ENCODE measurements around the gene NAA80. TPM values are rescaled to one million over a fixed set of nuclear protein-coding genes. Genes with fewer than 3 reads are reported as not detected.

NAA80 gene
- total RNA-seq, 2 donors from 2014 or later: 35.3 to 42.9 TPM

GRCh38 chr3:50296721-50297383 lies 2.4 kb downstream of the NAA80 start:
- peaks cover 30% of the 10 kb centered on the region for H3K4me1 Mint-ChIP-seq
- H3K27me3 Mint-ChIP-seq: no peaks in the 10 kb centered on the region
- no peaks in the 10 kb centered on the region for H3K36me3 Mint-ChIP-seq (ENCODE audit: low read depth)
- no peaks in the 10 kb centered on the region for H3K9me3 ChIP-seq (ENCODE audit: control insufficient read depth, low read length, poor library complexity, severe bottlenecking)
- DNase-seq (no peak), ATAC-seq (no peak)
- H3K4me3 Mint-ChIP-seq: peak overlapping the region; percentile 55
- H3K27ac Mint-ChIP-seq: peak overlapping the region; percentile 97

GRCh38 chr3:50295553-50296431 lies 3.4 kb downstream of the NAA80 start:
- Mint-ChIP-seq H3K36me3 (ENCODE audit: low read depth) (no peaks in the 10 kb centered on the region), H3K27ac (no peak overlapping the region), H3K4me1 (peaks cover 32% of the 10 kb centered on the region), H3K27me3 (no peaks in the 10 kb centered on the region), H3K4me3 (no peak overlapping the region)
- ATAC-seq (no peak), DNase-seq (no peak)
- H3K9me3 ChIP-seq (ENCODE audit: control insufficient read depth, low read length, poor library complexity, severe bottlenecking): no peaks in the 10 kb centered on the region

GRCh38 chr3:50294492-50295403 lies 4.5 kb downstream of the NAA80 start:
- no peak overlapping the region for H3K4me3 Mint-ChIP-seq
- H3K27me3 Mint-ChIP-seq: no peaks in the 10 kb centered on the region
- no peak overlapping the region for H3K27ac Mint-ChIP-seq
- DNase-seq (peak in 1 of 3 donors; percentile 3), ATAC-seq (no peak)
- peaks cover 25% of the 10 kb centered on the region for H3K4me1 Mint-ChIP-seq
- no peaks in the 10 kb centered on the region for H3K9me3 ChIP-seq (ENCODE audit: control insufficient read depth, low read length, poor library complexity, severe bottlenecking)
- H3K36me3 Mint-ChIP-seq (ENCODE audit: low read depth): no peaks in the 10 kb centered on the region

GRCh38 chr3:50294089-50294488 lies 5.1 kb downstream of the NAA80 start:
- H3K36me3 Mint-ChIP-seq (ENCODE audit: low read depth): no peaks in the 10 kb centered on the region
- no peaks in the 10 kb centered on the region for H3K9me3 ChIP-seq (ENCODE audit: control insufficient read depth, low read length, poor library complexity, severe bottlenecking)
- H3K27me3 Mint-ChIP-seq: no peaks in the 10 kb centered on the region
- no peak for ATAC-seq
- H3K4me1 Mint-ChIP-seq: peaks cover 24% of the 10 kb centered on the region
- H3K27ac Mint-ChIP-seq: no peak overlapping the region
- H3K4me3 Mint-ChIP-seq: no peak overlapping the region
- DNase-seq: no peak

- Mint-ChIP-seq H3K27ac (peak overlapping the region; percentile 89), H3K4me3 (peak overlapping the region; percentile 92), H3K27me3 (no peaks in the 10 kb centered on the region), H3K4me1 (peaks cover 18% of the 10 kb centered on the region), H3K36me3 (ENCODE audit: low read depth) (no peaks in the 10 kb centered on the region)
- H3K9me3 ChIP-seq (ENCODE audit: control insufficient read depth, low read length, poor library complexity, severe bottlenecking): no peaks in the 10 kb centered on the region
- ATAC-seq (no peak), DNase-seq (no peak)
These were observed 6.0 kb downstream of the NAA80 start for GRCh38 chr3:50293079-50293801.

GRCh38 chr3:50292159-50293078 lies 6.8 kb downstream of the NAA80 start, which contains the start of gene IFRD2:
TSS of gene IFRD2 (minus strand) at chr3:50292429. CDS start at chr3:50292274, 155 bp downstream.
- DNase-seq (peak; percentile 90 to 93 (median 92)), ATAC-seq (peak; percentile 99)
- H3K4me3 Mint-ChIP-seq: peak within 1 kb of the TSS; percentile 92
- H3K27me3 Mint-ChIP-seq: no peaks in the 10 kb centered on the region
- no peaks in the 10 kb centered on the region for H3K9me3 ChIP-seq (ENCODE audit: control insufficient read depth, low read length, poor library complexity, severe bottlenecking)
- H3K36me3 Mint-ChIP-seq (ENCODE audit: low read depth): no peaks in the 10 kb centered on the region
- peaks cover 14% of the 10 kb centered on the region for H3K4me1 Mint-ChIP-seq
- peak within 1 kb of the TSS; percentile 89 for H3K27ac Mint-ChIP-seq

- Mint-ChIP-seq H3K4me3 (no peak overlapping the region), H3K27me3 (no peaks in the 10 kb centered on the region), H3K4me1 (peaks cover 14% of the 10 kb centered on the region), H3K36me3 (ENCODE audit: low read depth) (no peaks in the 10 kb centered on the region), H3K27ac (no peak overlapping the region)
- ATAC-seq (no peak), DNase-seq (no peak)
- H3K9me3 ChIP-seq (ENCODE audit: control insufficient read depth, low read length, poor library complexity, severe bottlenecking): no peaks in the 10 kb centered on the region
These were observed 9.0 kb downstream of the NAA80 start for GRCh38 chr3:50290161-50290641.

- Mint-ChIP-seq H3K27ac (no peak overlapping the region), H3K4me3 (no peak overlapping the region), H3K4me1 (peaks cover 14% of the 10 kb centered on the region), H3K36me3 (ENCODE audit: low read depth) (no peaks in the 10 kb centered on the region), H3K27me3 (no peaks in the 10 kb centered on the region)
- no peaks in the 10 kb centered on the region for H3K9me3 ChIP-seq (ENCODE audit: control insufficient read depth, low read length, poor library complexity, severe bottlenecking)
- no peak for ATAC-seq
- no peak for DNase-seq
These were observed 10.1 kb downstream of the NAA80 start for GRCh38 chr3:50289130-50289529.

- H3K4me3 Mint-ChIP-seq: no peak overlapping the region
- H3K9me3 ChIP-seq (ENCODE audit: control insufficient read depth, low read length, poor library complexity, severe bottlenecking): no peaks in the 10 kb centered on the region
- DNase-seq (no peak), ATAC-seq (no peak)
- H3K36me3 Mint-ChIP-seq (ENCODE audit: low read depth): no peaks in the 10 kb centered on the region
- H3K27ac Mint-ChIP-seq: no peak overlapping the region
- no peaks in the 10 kb centered on the region for H3K27me3 Mint-ChIP-seq
- H3K4me1 Mint-ChIP-seq: peaks cover 14% of the 10 kb centered on the region
These were observed 10.7 kb downstream of the NAA80 start for GRCh38 chr3:50288387-50289007.

- no peak overlapping the region for H3K4me3 Mint-ChIP-seq
- DNase-seq (no peak), ATAC-seq (no peak)
- H3K36me3 Mint-ChIP-seq (ENCODE audit: low read depth): no peaks in the 10 kb centered on the region
- peaks cover 7% of the 10 kb centered on the region for H3K4me1 Mint-ChIP-seq
- no peaks in the 10 kb centered on the region for H3K9me3 ChIP-seq (ENCODE audit: control insufficient read depth, low read length, poor library complexity, severe bottlenecking)
- H3K27me3 Mint-ChIP-seq: no peaks in the 10 kb centered on the region
- H3K27ac Mint-ChIP-seq: no peak overlapping the region
These were observed 11.9 kb downstream of the NAA80 start for GRCh38 chr3:50287262-50287661.

Data from T-helper 17 cell (primary cell).